AG09309 (cell line): Measurements from ENCODE around the gene MRPL47.

Source experiments
- DNase-seq: peaks from one replicate; pipeline ENCODE4 v3.0.0-alpha.2; 2010; ENCODE audit warnings: low read depth
- H3K4me3 ChIP-seq: 2 replicates; pipeline ENCODE4 v1.5.1; 2011; ENCODE audit warnings: mild to moderate bottlenecking, low read depth, low read length, moderate library complexity; ENCODE audit not compliant: control insufficient read depth
- CTCF ChIP-seq: IDR thresholded peaks from 2 replicates; pipeline ENCODE4 v1.5.1; 2011; ENCODE audit warnings: mild to moderate bottlenecking, low read depth, low read length, inconsistent platforms; ENCODE audit not compliant: insufficient read depth, control insufficient read depth; ENCODE audit errors: missing control alignments

MRPL47 gene

GRCh38 chr3:179591313-179591712 lies 13.1 kb downstream of the MRPL47 start:
- TF ChIP-seq CTCF, result no peak
- no peak for DNase-seq
- H3K4me3 ChIP-seq, result no peak overlapping the region

GRCh38 chr3:179590669-179591068 lies 13.8 kb downstream of the MRPL47 start:
- no peak for TF ChIP-seq CTCF
- no peak for DNase-seq
- no peak overlapping the region for H3K4me3 ChIP-seq

GRCh38 chr3:179589143-179589542 lies 15.3 kb downstream of the MRPL47 start:
- DNase-seq, result no peak
- H3K4me3 ChIP-seq, result no peak overlapping the region
- TF ChIP-seq CTCF, result no peak

- no peak for DNase-seq
- H3K4me3 ChIP-seq, result no peak overlapping the region
- no peak for TF ChIP-seq CTCF
Observed at GRCh38 chr3:179580992-179581391, 23.4 kb downstream of the MRPL47 start.

GRCh38 chr3:179565496-179565895 lies 38.9 kb downstream of the MRPL47 start:
- TF ChIP-seq CTCF, result no peak
- DNase-seq, result no peak
- H3K4me3 ChIP-seq, result no peak overlapping the region

GRCh38 chr3:179563271-179563783 lies 41.1 kb downstream of the MRPL47 start:
- DNase-seq, result peak; percentile 14
- TF ChIP-seq CTCF, result peak; percentile 54
- peak overlapping the region; percentile 67 for H3K4me3 ChIP-seq

GRCh38 chr3:179562591-179563270 lies 41.7 kb downstream of the MRPL47 start, which contains the start of gene ACTL6A:
TSS of gene ACTL6A (plus strand) at chr3:179562926. CDS start at chr3:179563093, 167 bp downstream.
- H3K4me3 ChIP-seq, result peak within 1 kb of the TSS; percentile 67
- peak; percentile 97 for DNase-seq

More at GRCh38 chr3:179562591-179563270, 41.7 kb downstream of the MRPL47 start, which contains the start of gene ACTL6A:
- TF ChIP-seq CTCF, result no peak
